ENCODE data around the gene ENTPD5.

DNA sequence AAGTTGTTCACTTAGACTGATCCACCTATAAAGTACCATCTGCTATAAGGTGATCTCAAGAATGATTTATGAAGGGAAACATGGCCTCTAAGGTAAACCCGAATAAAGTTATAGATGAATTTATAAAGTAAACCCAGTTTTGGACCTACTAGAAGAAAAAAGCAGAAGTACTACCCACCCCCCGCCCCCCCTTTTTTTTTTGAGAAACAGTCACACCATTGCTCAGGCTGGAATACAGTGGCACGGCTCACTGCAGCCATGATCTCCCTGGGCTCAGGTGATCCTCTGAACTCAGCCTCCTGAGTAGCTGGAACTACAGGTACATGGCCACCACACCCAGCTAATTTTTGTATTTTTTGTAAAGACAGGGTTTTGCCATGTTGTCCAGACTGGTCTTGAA is 3.9 kb downstream of the ENTPD5 start:
- TF ChIP-seq POLR2A (IDR thresholded peaks at IDR 0.05; ENCODE audit: low read length), result no peak
- TF ChIP-seq GATA1 (IDR thresholded peaks at IDR 0.05; ENCODE audit: low read depth, low read length), result no peak
